Transverse colon (tissue), 4 donors: ENCODE results near the gene PDSS2. TPM values are rescaled to one million over a fixed set of nuclear protein-coding genes. Genes with fewer than 3 reads are reported as not detected.

ENCODE experiments used
- DNase-seq: peaks from one replicate; pipeline ENCODE4 v3.0.0-alpha.2; 2019
- H3K27ac ChIP-seq, 4 donors: fragments of 200-600 bp; sonication (generic); 2 replicates each; pipeline ENCODE4 v1.5.1; 2016 to 2018; ENCODE audit warnings: inconsistent platforms in 4 of 4
- H3K27me3 ChIP-seq: fragments of 200-600 bp; sonication (generic); 2 replicates; pipeline ENCODE4 v1.5.1; 2017; ENCODE audit warnings: inconsistent platforms
- H3K36me3 ChIP-seq, 4 donors: fragments of 200-600 bp; sonication (generic); 2 replicates each; pipeline ENCODE4 v1.5.1; 2017 to 2019; ENCODE audit warnings: inconsistent platforms in 4 of 4
- H3K4me1 ChIP-seq, 4 donors: fragments of 200-600 bp; sonication (generic); 2 replicates each; pipeline ENCODE4 v1.5.1; 2017 to 2020; ENCODE audit warnings: inconsistent platforms in 4 of 4
- H3K4me3 ChIP-seq, 4 donors: fragments of 200-600 bp; sonication (generic); 1 replicate in 1 of 4; 2 replicates in 3 of 4; pipeline versions ENCODE4 v1.5.1 to v1.6.1; 2017 to 2019; ENCODE audit warnings: inconsistent platforms in 4 of 4
- H3K9me3 ChIP-seq, 2 donors: fragments of 200-600 bp; sonication (generic); 2 replicates each; pipeline ENCODE4 v1.5.1; 2017 to 2019; ENCODE audit warnings: inconsistent platforms in 2 of 2
- EP300 ChIP-seq: sonication (generic); formaldehyde crosslinking; IDR thresholded peaks from one replicate; pipeline ENCODE4 v1.6.1; 2017; ENCODE audit warnings: antibody characterized with exemption, low read depth
- POLR2A ChIP-seq: fragments of 450-650 bp; IDR thresholded peaks from one replicate; pipeline ENCODE4 v1.6.1; 2016; ENCODE audit warnings: antibody characterized with exemption, mild to moderate bottlenecking, moderate library complexity
- POLR2AphosphoS5 ChIP-seq, 3 donors: sonication (generic); formaldehyde crosslinking; IDR thresholded peaks; one replicate each; pipeline ENCODE4 v1.6.1; 2016; ENCODE audit warnings: antibody characterized with exemption in 3 of 3
- WGBS, 2 donors: methylation state at CpG; one replicate each; pipeline ENCODE4 v1.1.5; 2018; ENCODE audit warnings: low coverage in 1 of 2; 5-methylcytosine and 5-hydroxymethylcytosine counted together
- in situ Hi-C, 4 donors: fragments of 200-750 bp; cut with MboI; loops; one replicate each; pipeline versions ENCODE4 v1.15.0 to v1.15.1; 2017; ENCODE audit warnings: low sequenced_read_pairs in 3 of 4, low pct_ligation_motif_present in 1 of 4, low pct_unique_long_range_greater_than_20kb in 1 of 4
- intact Hi-C: fragments of 100-400 bp; cut with DNase I; formaldehyde crosslinking; loops from one replicate; pipeline ENCODE4 v1.15.1; 2023; ENCODE audit warnings: low total_unique reads
- total RNA-seq, 4 donors: library from RNA; depleted of rRNA; stranded (reverse); fragments of >200 nt; gene quantifications; one replicate each; pipeline ENCODE4 v1.1.0, GENCODE V29; 2016
- TF ChIP-seq, protein P1 (sequence below), 5 experiments: fragments of 200-600 bp in 3 of 5; fragments of 450-650 bp in 2 of 5; sonication (generic) in 3 of 5; IDR thresholded peaks; 1 replicate in 2 of 5; 2 replicates in 3 of 5; pipeline ENCODE4 v1.5.1; 2016 to 2017; ENCODE audit warnings: antibody characterized with exemption in 5 of 5, inconsistent platforms in 3 of 5, mild to moderate bottlenecking in 2 of 5, moderate library complexity in 1 of 5

PDSS2 gene
- total RNA-seq, 4 donors from 2014 or later = 3.0 to 32.5 (median 15.6) TPM

DNA sequence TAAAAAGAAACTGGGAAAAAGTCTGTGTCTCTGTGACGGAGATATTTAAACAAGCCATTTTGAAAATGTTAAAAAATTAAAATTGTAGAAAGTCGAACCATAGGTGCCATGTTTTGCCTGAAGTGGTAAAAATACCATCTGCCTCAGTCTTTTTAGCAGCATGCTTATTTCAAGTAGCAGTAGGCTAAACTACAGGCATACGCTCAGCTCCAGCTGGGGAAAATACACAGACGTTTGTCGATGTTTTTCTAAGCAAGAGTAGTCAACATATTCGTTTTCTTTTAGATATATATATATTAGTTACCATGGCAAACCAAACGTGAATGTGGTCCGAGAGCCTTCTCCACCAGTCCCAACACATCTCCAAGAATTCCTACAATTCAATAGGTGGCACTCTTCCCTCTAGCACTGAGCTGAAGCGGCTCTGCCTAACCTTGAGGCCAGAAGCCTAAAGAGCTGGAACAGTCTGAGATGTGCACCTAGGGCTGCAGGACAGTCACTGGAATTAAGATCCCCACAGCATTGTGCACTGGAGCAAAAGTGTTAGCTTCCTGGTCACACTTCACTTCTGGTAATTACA is 273.9 kb downstream of the PDSS2 start:
- no peak for TF ChIP-seq EP300
- TF ChIP-seq POLR2A = no peak
- TF ChIP-seq POLR2AphosphoS5 (IDR thresholded peaks at IDR 0.05) = no peak
- TF ChIP-seq, protein P1, sequence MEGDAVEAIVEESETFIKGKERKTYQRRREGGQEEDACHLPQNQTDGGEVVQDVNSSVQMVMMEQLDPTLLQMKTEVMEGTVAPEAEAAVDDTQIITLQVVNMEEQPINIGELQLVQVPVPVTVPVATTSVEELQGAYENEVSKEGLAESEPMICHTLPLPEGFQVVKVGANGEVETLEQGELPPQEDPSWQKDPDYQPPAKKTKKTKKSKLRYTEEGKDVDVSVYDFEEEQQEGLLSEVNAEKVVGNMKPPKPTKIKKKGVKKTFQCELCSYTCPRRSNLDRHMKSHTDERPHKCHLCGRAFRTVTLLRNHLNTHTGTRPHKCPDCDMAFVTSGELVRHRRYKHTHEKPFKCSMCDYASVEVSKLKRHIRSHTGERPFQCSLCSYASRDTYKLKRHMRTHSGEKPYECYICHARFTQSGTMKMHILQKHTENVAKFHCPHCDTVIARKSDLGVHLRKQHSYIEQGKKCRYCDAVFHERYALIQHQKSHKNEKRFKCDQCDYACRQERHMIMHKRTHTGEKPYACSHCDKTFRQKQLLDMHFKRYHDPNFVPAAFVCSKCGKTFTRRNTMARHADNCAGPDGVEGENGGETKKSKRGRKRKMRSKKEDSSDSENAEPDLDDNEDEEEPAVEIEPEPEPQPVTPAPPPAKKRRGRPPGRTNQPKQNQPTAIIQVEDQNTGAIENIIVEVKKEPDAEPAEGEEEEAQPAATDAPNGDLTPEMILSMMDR (IDR thresholded peaks at IDR 0.05) = no peak
- no peak overlapping the region for H3K4me3 ChIP-seq
- H3K4me1 ChIP-seq = no peaks in the 10 kb centered on the region
- DNase-seq = no peak
- 82 to 85% methylated on average over 5 to 9 of the region's 9 CpGs for WGBS, 2 donors
- no peaks in the 10 kb centered on the region for H3K36me3 ChIP-seq
- intact Hi-C loops = no loop called here
- no peaks in the 10 kb centered on the region for H3K9me3 ChIP-seq
- no peak overlapping the region for H3K27ac ChIP-seq
- in situ Hi-C loops = no loop called here
- H3K27me3 ChIP-seq = no peaks in the 10 kb centered on the region

DNA sequence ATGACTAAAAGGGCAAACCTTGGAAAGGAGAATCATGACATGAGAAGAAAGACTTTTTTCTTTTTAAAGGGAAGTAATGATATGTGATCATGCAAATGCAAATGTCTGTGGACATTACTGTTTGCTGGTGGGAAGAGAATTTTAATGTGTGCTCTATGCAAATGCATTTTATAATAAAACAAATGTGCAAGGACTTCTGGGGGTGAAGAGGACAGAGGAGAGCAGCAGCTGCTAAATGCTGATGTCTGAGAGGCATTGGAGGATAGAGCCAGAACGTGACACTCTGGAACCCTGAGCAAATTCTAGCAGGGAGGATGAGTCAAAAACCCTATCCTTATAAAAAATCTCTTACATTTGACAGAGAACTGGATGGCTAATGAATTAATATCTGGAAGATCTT is 274.9 kb downstream of the PDSS2 start:
- intact Hi-C loops = no loop called here
- no peaks in the 10 kb centered on the region for H3K9me3 ChIP-seq
- H3K36me3 ChIP-seq = no peaks in the 10 kb centered on the region
- no peaks in the 10 kb centered on the region for H3K27me3 ChIP-seq
- no peaks in the 10 kb centered on the region for H3K4me1 ChIP-seq
- WGBS, 2 donors = 82 to 100% methylated on average over 1 of the region's 1 CpG
- TF ChIP-seq, protein P1 (IDR thresholded peaks at IDR 0.05) = no peak
- no peak for TF ChIP-seq EP300
- H3K4me3 ChIP-seq = no peak overlapping the region
- DNase-seq = no peak
- in situ Hi-C loops = no loop called here
- no peak overlapping the region for H3K27ac ChIP-seq

DNA sequence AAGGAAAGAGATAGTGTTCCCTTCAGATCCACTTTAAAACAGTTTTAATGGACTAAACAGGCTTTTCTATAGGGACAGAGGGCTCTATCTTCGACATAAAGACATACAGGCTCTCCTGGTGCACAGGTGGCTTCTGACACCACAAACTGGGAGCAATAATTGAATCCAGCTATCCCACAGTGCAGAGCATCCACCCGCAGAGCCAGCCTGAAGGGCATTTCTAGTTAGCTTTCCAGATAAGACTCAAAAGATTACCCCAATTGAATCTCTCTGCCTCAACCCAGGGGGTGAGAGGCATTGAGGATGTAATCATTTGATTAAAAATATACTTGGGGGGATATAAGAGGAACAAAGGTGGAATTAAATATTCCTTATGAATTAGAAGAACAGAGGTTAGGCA is 279.3 kb downstream of the PDSS2 start:
- TF ChIP-seq POLR2A (no peak), EP300 (no peak), POLR2AphosphoS5 (IDR thresholded peaks at IDR 0.05) (no peak)
- TF ChIP-seq, protein P1 (IDR thresholded peaks at IDR 0.05) = no peak
- Histone ChIP-seq H3K4me3 (no peak overlapping the region), H3K36me3 (no peaks in the 10 kb centered on the region), H3K27me3 (no peaks in the 10 kb centered on the region), H3K27ac (no peak overlapping the region), H3K9me3 (no peaks in the 10 kb centered on the region), H3K4me1 (no peaks in the 10 kb centered on the region)
- no peak for DNase-seq
- intact Hi-C loops = no loop called here
- WGBS, 2 donors = 98 to 100% methylated on average over 2 of the region's 2 CpGs
- in situ Hi-C loops = no loop called here

DNA sequence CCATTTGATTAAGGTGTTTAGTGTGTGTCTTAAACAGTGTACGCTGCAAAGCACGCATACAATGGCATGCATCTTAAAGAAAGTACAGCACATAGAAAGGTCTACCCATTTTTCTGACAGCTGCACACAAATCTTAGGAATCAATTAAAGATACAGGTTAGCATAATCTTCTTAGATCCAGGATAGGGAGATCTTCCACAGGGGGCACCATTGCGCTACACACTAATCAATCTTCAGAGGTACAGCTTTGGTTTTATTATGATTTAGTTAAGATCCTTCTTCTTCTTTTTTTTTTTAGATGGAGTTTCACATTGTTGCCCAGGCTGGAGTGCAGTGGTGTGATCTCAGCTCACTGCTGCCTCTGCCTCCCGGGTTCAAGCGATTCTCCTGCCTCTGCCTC is 280.4 kb downstream of the PDSS2 start:
- WGBS, 2 donors = 94 to 96% methylated on average over 4 to 5 of the region's 5 CpGs
- Histone ChIP-seq H3K36me3 (no peaks in the 10 kb centered on the region), H3K27me3 (no peaks in the 10 kb centered on the region), H3K4me1 (no peaks in the 10 kb centered on the region), H3K9me3 (no peaks in the 10 kb centered on the region), H3K27ac (no peak overlapping the region), H3K4me3 (no peak overlapping the region)
- no peak for TF ChIP-seq POLR2A
- no peak for TF ChIP-seq EP300
- TF ChIP-seq, protein P1 (IDR thresholded peaks at IDR 0.05) = no peak
- TF ChIP-seq POLR2AphosphoS5 (IDR thresholded peaks at IDR 0.05) = no peak
- intact Hi-C loops = no loop called here
- in situ Hi-C loops = no loop called here
- no peak for DNase-seq
